Epithelial cell of proximal tubule (primary cell): ENCODE results near the gene MTM1. TPM values are rescaled to one million over a fixed set of nuclear protein-coding genes. Genes with fewer than 3 reads are reported as not detected.

Experiments
- DNase-seq: peaks from one replicate; pipeline ENCODE4 v3.0.0-alpha.2; 2011; ENCODE audit warnings: low read depth
- H3K4me3 ChIP-seq: 2 replicates; pipeline ENCODE4 v1.5.1; 2011; ENCODE audit warnings: low read depth, mild to moderate bottlenecking, low read length
- CTCF ChIP-seq: conservative IDR thresholded peaks from 2 replicates; pipeline ENCODE4 v1.5.1; 2012; ENCODE audit warnings: low read depth, mild to moderate bottlenecking, low read length
- total RNA-seq: library from RNA; depleted of rRNA; stranded (reverse); fragments of >200 nt; gene quantifications from 2 replicates; pipeline ENCODE4 v1.2.3, GENCODE V29; 2015

MTM1 gene
- total RNA-seq, 1 donor from 2014 or later = 4.1 TPM

- H3K4me3 ChIP-seq = peak overlapping the region; percentile 70
- no peak for TF ChIP-seq CTCF
- no peak for DNase-seq
Observed at GRCh38 chrX:150569155-150569477, 695 bp downstream of the MTM1 start.

GRCh38 chrX:150570512-150570911, 2.1 kb downstream of the MTM1 start:
- TF ChIP-seq CTCF = no peak
- no peak overlapping the region for H3K4me3 ChIP-seq
- no peak for DNase-seq

- TF ChIP-seq CTCF = no peak
- no peak overlapping the region for H3K4me3 ChIP-seq
- no peak for DNase-seq
Observed at GRCh38 chrX:150572206-150572605, 3.8 kb downstream of the MTM1 start.

GRCh38 chrX:150573106-150573505, 4.7 kb downstream of the MTM1 start:
- no peak for DNase-seq
- no peak for TF ChIP-seq CTCF
- H3K4me3 ChIP-seq = no peak overlapping the region

GRCh38 chrX:150573702-150574101, 5.3 kb downstream of the MTM1 start:
- TF ChIP-seq CTCF = no peak
- DNase-seq = no peak
- H3K4me3 ChIP-seq = no peak overlapping the region

- DNase-seq = no peak
- TF ChIP-seq CTCF = no peak
- no peak overlapping the region for H3K4me3 ChIP-seq
Observed at GRCh38 chrX:150574559-150575418, 6.4 kb downstream of the MTM1 start.

GRCh38 chrX:150575419-150575814, 7.0 kb downstream of the MTM1 start:
- DNase-seq = peak; percentile 43
- TF ChIP-seq CTCF = no peak
- no peak overlapping the region for H3K4me3 ChIP-seq
